HG03159 (cell line): ENCODE data around the gene NT5M.

Experiments
- ATAC-seq: cut with Tn5 transposase; IDR thresholded peaks from one replicate; pipeline ENCODE4 v1.9.1; 2021; ENCODE audit warnings: mild to moderate bottlenecking, moderate library complexity; ENCODE audit not compliant: unreplicated experiment

NT5M gene

GRCh38 chr17:17341452-17341851, 38.3 kb downstream of the NT5M start:
- ATAC-seq = no peak

GRCh38 chr17:17342242-17342945, 39.2 kb downstream of the NT5M start:
- no peak for ATAC-seq

DNA sequence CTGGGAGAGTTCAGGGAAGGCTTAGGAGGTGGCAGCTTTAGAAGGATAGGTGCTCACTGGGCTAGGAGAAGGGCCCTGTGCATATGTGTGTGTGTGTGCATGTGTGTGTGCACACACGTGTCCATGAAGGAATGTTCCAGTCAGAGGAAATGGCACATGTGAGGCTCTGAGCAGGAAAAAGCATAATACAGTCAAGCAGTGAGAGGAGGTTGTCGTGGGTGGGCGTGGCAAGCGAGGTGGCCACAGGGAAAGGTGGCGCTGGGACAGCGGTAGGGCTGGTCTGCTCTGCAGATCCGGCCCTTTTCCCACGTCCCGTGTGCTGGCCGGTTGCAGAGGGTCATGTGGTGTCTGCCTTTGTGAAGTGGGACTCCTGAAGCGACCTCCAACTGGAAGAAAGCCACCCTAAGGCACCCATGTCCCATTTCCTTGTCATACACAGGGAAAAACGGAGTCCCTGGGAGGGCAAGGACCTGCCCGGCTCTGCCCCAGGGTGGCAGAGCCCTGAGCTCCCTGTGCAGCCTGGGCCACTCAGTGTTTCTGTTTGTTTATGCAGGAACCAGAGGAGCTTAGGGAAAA, 40.1 kb downstream of the NT5M start:
- no peak for ATAC-seq

DNA sequence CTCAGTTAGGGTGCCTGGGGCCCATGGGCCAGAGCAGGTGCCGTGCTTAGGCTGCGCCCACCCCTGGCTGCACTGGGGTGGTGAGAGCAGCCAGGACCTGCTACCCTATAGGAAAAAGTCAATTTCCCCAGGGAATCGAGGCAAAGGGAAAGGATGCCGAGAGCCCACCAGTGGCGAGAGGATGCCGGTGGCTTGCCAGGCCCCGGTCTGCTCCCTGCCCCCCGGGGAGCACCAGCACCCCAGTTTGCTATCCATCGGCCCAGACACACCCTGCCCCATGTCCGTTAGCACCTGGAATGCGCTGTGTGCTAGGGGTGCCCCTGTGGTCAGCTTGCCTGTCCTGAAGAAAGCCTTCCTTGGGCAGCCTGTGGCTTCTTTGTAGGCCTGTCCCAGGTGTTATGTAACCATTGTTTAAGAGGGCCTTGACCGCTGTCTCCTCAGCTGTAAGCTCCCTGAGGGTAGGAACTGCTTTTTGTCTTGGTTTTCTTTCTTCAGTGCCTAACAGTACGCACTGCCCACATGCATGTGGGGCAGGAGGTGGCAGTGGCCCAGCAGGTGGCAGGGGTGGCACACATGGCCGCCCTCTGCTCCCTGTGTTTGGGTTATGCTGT, 40.8 kb downstream of the NT5M start:
- ATAC-seq = no peak

GRCh38 chr17:17344507-17345293, 41.5 kb downstream of the NT5M start:
- no peak for ATAC-seq

GRCh38 chr17:17345294-17345597, 42.1 kb downstream of the NT5M start:
- no peak for ATAC-seq

DNA sequence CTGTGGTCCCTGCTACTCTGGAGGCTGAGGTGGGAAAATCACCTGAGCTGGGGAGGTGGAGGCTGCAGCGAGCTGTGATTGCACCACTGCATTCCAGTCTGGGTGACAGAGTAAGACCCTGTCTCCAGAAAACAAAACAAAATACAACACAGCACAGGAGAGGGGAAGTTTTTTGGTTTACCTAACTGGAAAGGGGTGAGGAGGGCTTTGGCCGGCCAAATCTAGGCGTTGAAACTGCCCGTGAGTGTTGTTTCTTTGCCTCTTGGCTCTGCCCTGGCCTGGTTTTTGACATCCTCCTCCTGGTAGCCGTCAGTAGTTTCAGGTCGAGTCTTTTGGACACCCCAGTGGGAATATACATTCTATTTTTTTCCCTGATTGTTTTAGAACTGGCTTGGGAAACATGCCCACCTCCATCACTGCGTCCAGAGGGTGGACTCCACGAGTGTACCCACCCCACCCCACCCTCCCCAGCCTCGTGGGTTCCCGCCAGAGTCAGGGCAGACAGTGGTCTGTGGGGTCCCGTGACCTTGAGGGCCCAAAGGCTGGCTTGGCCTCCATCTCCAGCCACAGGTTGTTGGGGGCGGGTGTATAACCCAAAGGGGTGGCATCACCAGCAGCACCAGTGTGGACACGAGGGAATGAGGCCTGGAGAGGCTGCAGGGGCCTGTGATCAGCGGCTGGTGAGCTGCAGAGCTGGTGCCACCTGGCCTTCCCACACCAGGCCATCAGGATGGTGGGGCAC, 42.7 kb downstream of the NT5M start:
- ATAC-seq = no peak

DNA sequence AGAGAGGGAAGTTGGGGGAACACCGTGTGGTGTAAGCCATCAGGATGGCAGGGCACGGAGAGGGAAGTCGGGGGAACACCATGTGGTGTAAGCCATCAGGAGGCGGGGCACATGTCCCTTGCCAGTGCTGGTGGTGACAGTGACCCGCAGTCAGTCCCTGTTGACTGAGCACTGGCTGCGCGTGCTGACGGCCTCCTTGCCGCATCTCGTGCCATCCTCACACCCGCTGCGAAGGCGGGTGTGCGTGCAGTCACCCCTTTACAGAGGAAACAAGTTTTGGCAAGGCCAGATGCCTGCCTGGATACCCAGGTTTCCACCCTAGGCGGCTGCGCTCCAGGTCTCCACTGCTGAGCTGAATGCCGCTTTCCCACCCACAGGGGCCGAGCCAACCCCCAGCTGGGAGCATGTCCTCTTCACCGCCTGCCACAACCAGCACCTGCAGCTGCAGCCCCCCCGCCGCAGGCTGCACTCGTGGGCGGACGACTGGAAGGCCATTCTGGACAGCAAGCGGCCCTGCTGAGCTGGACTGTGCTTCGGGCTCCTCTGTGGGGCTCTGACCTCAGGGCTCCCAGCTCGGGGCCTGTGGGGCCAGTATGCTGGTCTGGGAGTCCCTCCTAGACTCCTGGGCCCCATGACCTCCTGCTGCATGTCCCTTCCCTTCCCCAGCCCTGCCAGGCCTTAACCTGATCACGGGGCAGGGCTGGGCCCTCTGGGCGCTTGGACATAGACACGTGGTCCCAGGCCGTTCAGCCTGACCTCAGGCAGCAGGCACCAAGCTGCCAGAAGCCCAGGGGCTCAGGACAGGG, 43.5 kb downstream of the NT5M start:
- ATAC-seq = no peak

GRCh38 chr17:17347234-17347955, 44.2 kb downstream of the NT5M start:
- ATAC-seq = no peak

DNA sequence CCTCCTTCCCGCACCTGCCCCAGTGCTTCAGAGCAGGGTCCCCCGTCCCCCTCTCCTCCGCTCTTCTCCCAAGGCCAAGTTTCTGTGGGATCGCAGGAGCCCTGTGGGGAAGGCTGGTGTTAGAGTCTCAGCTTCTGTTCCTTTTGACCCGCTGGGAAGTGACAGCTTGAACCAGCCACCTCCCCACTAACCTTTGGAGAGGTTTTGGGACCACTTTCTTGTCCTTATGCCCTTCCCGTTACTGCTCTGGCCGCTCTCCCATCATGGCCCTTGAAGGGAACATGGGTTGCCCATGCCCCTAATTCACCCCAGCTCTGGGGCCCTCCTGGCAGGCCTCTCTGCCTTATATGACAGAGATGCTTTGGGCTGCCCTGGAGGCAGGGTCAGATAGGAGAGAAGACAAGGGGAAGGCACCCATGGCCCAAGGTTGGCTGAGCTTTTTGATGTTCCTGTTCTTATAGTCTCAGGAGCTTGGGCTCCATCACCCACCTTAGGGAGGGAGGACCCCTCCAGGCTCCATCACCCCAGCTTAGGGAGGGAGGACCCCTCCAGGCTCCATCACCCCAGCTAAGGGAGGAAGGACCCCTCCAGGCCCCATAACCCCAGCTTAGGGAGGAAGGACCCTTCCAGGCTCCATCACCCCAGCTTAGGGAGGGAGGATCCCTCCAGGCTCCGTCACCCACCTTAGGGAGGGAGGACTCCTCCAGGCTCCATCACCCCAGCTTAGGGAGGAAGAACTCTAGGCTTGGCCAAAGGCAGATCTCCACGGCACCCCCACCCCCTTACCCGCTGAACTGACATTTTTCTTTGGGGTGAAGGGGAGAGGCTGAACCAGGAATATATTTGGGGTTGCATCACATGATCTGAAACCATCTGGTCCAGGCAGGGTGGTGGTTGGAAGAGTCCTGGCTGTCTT, 45.0 kb downstream of the NT5M start:
- no peak for ATAC-seq

- ATAC-seq = no peak
These were observed 45.9 kb downstream of the NT5M start for GRCh38 chr17:17348872-17349723.

DNA sequence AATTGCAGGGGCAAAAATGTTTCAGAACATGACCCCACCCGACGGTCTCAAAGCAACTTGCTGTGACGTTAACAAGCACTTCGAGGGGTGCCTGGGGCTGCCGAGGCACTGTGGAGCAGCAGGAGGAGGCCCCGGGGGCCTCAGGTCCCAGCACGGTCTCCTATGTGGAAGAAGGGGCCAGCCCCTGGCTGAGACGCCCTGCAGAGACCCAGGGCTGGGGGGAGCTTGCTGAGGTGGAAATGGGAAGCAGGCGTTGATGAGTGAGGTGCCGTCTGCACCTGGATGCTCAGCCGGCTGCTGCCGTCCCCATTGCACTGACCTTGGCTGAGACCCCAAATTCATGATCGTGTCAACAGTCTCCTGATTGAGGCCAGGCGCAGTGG, 46.5 kb downstream of the NT5M start:
- no peak for ATAC-seq

DNA sequence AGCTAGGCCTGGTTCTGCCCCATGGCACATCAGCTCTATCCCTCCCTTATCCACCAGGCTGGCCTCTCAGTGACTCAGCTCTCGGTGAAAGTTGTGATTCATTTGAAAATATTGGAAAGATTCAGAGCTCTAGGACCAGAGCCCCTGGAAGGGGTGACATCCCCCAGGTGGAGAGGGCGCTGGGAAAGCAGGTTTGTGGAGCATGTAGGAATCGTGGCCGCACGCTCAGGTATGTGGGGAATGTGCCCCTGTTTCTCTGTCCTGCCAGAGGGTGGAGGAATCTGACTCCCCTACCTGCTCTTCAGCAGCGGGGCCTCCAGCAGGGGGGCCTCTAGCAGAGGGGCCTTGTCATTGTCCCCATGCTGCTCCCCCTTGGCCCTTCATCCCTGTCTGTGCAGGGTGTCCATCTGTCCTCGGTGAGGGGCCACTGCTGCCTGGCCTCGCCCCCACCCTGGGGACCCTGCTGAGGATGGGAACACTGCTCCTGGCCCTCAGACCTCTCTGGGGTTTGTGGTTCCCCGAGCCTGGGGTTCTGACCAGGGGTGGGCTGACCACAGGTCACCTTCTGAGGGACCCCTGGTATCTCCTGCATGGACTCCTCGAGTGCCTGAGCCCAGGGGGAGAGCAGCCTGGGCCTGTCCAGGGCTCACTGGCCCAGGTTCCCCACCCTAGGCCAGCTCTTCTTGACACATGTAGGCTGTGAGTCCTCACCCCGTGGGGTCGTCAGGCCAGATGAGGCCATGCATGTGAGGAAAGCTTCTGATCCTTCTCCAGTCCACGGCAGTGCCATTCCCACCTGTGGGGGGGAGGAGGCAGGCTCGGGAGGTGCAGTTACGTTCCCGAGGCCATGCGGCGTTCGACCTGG, 47.5 kb downstream of the NT5M start:
- ATAC-seq = no peak

DNA sequence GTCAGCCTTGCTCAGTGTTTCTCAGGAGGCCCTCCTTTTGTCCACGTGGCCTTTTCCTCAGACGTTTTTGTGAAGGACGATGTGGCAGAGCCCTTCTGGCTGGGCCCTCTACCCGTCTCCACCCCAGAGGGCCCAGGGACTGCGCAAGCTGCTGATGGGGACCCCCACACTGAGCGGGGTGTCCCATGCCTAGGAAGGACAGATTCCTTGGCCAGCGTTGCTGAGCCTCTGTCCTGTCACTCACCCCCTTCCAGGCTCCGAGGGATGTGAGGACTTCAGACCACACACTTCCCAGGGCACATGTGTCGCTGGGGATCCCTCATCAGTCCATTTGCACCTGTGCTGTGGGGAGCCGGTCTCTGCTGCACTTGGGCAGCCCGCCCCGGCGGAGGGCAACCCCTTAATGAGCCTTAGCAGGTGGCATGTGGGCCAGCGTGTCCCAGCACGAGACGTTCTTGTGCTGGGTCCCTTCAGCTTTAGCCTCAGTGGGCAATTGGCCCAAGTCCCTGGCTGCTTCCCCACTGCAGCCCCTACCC, 48.3 kb downstream of the NT5M start:
- ATAC-seq = no peak

- no peak for ATAC-seq
These were observed 49.0 kb downstream of the NT5M start for GRCh38 chr17:17351901-17352781.
